Spinal cord (tissue), 10 donors: Measurements from ENCODE around the gene NTHL1. TPM values are rescaled to one million over a fixed set of nuclear protein-coding genes. Genes with fewer than 3 reads are reported as not detected.

Source experiments
- DNase-seq, 6 donors: peaks; one replicate each; pipeline versions ENCODE4 v3.0.0 to v3.0.0-alpha.2; 2013 to 2015; ENCODE audit warnings: low spot score in 6 of 6, low read depth in 4 of 6
- H3K27ac ChIP-seq: one replicate; pipeline ENCODE4 v1.5.1; 2013; ENCODE audit warnings: low read depth, low read length, control low read depth
- H3K27me3 ChIP-seq: one replicate; pipeline ENCODE4 v1.6.1; 2013; ENCODE audit warnings: low read length; ENCODE audit not compliant: control insufficient read depth, insufficient read depth
- H3K36me3 ChIP-seq: one replicate; pipeline ENCODE4 v1.6.1; 2013; ENCODE audit warnings: low read length; ENCODE audit not compliant: control insufficient read depth, insufficient read depth
- H3K4me1 ChIP-seq: one replicate; pipeline ENCODE4 v1.6.1; 2013; ENCODE audit warnings: low read length; ENCODE audit not compliant: control insufficient read depth, insufficient read depth
- H3K4me3 ChIP-seq: one replicate; pipeline ENCODE4 v1.5.1; 2013; ENCODE audit warnings: low read depth, low read length, control low read depth
- H3K9me3 ChIP-seq: one replicate; pipeline ENCODE4 v1.6.1; 2013; ENCODE audit warnings: low read length; ENCODE audit not compliant: control insufficient read depth, insufficient read depth
- WGBS: methylation state at CpG from one replicate; pipeline ENCODE4 v1.1.5; 2013; ENCODE audit warnings: missing lambda C conversion rate; ENCODE audit not compliant: insufficient coverage; 5-methylcytosine and 5-hydroxymethylcytosine counted together
- polyA plus RNA-seq, 2 donors: library from polyadenylated mRNA; unstranded; fragments of 120-200 nt; gene quantifications; one replicate each; pipeline ENCODE4 v1.2.1, GENCODE V29; 2013; ENCODE audit not compliant: insufficient read length in 2 of 2
- total RNA-seq, 2 donors: library from RNA; depleted of rRNA in 1 of 2; stranded (reverse); fragments of 120-200 nt in 1 of 2; fragments of >200 nt in 1 of 2; gene quantifications; one replicate each; pipeline versions ENCODE4 v1.2.3 to v1.2.4, GENCODE V29; 2013 to 2014
- donor health status: healthy.

NTHL1 gene
- total and polyA plus RNA-seq, 4 donors = 19.7 to 42.1 (median 37.2) TPM

DNA sequence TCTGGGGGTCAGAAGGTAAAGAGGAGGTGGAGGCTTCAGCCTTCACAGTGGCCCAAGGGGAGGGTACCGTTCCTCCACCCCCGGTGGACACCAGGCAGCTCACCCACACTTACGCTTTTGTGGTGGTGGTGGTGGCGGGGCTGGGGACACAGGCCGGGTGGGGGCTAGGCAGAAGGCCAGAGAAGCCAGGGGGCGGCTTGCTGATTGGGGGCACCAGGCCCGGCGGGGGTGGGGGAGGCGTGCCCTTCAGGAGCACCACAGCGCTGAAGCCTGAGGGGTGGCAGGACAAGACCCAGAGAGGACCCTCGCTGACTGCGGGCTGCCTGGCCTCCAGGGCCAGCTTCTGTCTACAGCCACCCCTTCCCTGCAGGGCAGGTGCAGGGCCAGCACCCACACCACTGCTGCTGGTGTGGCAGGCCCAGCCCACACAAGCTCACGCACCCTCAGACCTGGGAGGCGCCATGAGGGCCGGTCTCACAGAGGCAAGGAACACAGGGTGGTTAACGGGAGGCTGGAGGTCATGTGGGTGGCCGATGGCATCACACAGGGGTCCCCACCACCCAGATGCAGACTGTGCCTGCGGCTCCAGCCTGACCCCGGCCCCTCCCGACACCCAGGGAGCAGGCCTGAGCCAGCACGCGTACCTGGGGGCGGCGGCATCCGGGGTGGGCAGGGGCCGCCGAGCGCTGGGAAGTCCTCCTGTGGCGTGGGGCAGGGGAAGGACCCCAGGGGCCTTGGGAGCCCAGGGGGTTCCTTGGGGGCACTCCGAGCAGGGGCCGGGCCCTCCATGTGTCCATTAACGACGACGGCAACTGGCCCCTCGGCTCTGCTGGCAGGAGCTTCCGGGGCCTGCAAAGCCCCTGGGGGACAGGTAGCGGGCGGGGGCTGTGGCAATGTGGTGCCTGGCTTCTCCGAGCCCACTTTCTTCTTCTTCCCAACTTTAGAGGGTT, 48.5 kb downstream of the NTHL1 start:
- no peaks in the 10 kb centered on the region for H3K9me3 ChIP-seq
- no peaks in the 10 kb centered on the region for H3K27me3 ChIP-seq
- H3K27ac ChIP-seq = no peak overlapping the region
- H3K4me3 ChIP-seq = no peak overlapping the region
- H3K4me1 ChIP-seq = peaks cover 13% of the 10 kb centered on the region
- H3K36me3 ChIP-seq = peaks cover 87% of the 10 kb centered on the region
- DNase-seq = no peak
- WGBS = 93% methylated on average over 34 of the region's 39 CpGs

DNA sequence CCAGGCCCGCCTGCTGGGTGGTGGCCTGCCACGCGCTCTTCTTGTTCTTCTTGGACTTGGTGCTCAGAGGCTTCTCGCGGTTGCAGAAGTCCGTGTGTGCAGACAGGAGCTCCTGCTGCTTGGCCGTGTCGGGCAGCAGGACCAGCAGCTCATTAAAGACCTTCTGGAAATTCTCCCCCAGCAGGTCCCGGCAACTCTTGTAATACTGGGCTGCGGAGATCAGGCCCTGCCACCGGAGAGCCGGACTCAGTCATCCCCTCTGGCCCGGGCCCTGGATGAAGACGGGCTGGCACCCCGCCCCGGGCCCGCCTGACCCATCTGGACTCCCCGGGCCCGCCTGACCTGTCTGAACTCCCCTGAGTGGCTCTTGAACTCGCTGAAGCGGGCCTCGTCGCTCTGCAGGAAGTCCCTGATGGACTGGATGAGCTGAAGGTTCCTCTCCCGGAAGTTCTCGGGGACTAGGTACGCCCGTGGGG, 49.2 kb downstream of the NTHL1 start:
- Histone ChIP-seq H3K27ac (no peak overlapping the region), H3K4me1 (peaks cover 6% of the 10 kb centered on the region)

GRCh38 chr16:1997494-1998359, 49.9 kb downstream of the NTHL1 start:
- Histone ChIP-seq H3K27me3 (peaks cover 2% of the 10 kb centered on the region), H3K4me1 (peaks cover 10% of the 10 kb centered on the region), H3K4me3 (no peak overlapping the region), H3K27ac (no peak overlapping the region), H3K36me3 (peaks cover 85% of the 10 kb centered on the region), H3K9me3 (no peaks in the 10 kb centered on the region)
- DNase-seq = no peak
- WGBS = 96% methylated on average over 24 of the region's 26 CpGs

More for the DNA sequence above, 49.2 kb downstream of the NTHL1 start:
- Histone ChIP-seq H3K4me3 (no peak overlapping the region), H3K9me3 (no peaks in the 10 kb centered on the region), H3K27me3 (no peaks in the 10 kb centered on the region), H3K36me3 (peaks cover 85% of the 10 kb centered on the region)
- DNase-seq = no peak
- WGBS = 93% methylated on average over 26 of the region's 27 CpGs

DNA sequence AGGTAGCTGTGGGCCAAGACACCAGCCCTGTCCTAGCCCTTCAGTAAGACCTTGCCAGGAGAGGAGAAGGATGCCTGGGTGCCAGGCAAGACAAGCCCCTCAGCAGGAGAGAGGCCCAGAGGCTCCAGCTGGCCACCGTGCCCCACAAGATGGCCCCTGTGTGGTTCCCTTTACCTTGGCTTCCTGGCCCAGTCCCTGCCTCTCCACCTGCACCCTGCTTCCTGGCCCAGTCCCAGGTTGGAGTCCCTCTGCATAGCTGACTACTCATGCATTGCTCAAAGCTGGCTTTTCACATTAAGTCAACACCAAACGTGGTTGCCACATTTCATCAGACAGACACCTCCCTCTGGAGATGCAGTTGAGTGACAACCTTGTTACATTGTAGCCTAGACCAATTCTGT, 53.9 kb downstream of the NTHL1 start:
- peaks cover 52% of the 10 kb centered on the region for H3K36me3 ChIP-seq
- H3K9me3 ChIP-seq = no peaks in the 10 kb centered on the region
- peaks cover 40% of the 10 kb centered on the region for H3K4me1 ChIP-seq
- no peak for DNase-seq
- H3K27me3 ChIP-seq = peaks cover 27% of the 10 kb centered on the region
- 61% methylated on average over 2 of the region's 2 CpGs for WGBS
- no peak overlapping the region for H3K27ac ChIP-seq
- H3K4me3 ChIP-seq = no peak overlapping the region

- no peak overlapping the region for H3K27ac ChIP-seq
- no peaks in the 10 kb centered on the region for H3K9me3 ChIP-seq
- H3K4me3 ChIP-seq = no peak overlapping the region
- H3K4me1 ChIP-seq = peaks cover 38% of the 10 kb centered on the region
- H3K36me3 ChIP-seq = peaks cover 43% of the 10 kb centered on the region
- peaks cover 32% of the 10 kb centered on the region for H3K27me3 ChIP-seq
- DNase-seq = no peak
- 23% methylated on average over 50 of the region's 50 CpGs for WGBS
Measured at GRCh38 chr16:1992704-1993317, 54.8 kb downstream of the NTHL1 start.

DNA sequence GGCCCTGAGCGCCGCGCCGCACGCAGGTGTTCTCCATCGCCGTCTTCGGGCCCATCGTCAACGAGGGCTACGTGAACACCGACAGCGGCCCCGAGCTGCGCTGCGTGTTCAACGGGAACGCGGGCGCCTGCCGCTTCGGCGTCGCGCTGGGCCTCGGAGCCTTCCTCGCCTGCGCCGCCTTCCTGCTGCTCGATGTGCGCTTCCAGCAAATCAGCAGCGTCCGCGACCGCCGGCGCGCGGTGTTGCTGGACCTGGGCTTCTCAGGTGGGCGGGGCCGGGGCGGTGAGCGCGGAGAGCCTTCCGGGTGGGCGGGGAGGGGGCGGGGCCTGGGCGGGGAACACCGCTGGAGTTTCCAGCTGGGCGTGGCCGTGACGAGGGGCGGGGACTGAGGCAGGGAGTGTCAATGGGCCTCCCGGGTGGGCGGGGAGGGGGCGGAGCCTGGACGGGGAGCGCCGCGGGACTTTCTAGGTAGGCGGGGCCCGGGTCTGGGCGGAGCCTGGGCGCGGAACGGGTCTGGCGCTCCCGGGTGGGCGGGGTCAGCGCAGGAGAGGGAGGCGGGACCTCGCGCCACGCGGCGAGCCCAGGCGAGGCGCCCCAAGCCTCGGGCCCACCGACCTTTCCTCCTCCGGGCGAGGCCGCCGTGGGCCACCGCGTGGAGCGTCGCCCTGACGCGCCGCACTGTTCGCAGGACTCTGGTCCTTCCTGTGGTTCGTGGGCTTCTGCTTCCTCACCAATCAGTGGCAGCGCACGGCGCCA, 55.5 kb downstream of the NTHL1 start:
- Histone ChIP-seq H3K4me3 (peak overlapping the region; percentile 24), H3K27me3 (peaks cover 32% of the 10 kb centered on the region), H3K9me3 (no peaks in the 10 kb centered on the region), H3K4me1 (peaks cover 37% of the 10 kb centered on the region), H3K36me3 (peaks cover 43% of the 10 kb centered on the region), H3K27ac (no peak overlapping the region)
- under 1% methylated on average over 80 of the region's 96 CpGs for WGBS
- DNase-seq = peak in 5 of 6 donors; percentile 58 to 95 (median 78)

- WGBS = 9% methylated on average over 22 of the region's 22 CpGs
- H3K9me3 ChIP-seq = no peaks in the 10 kb centered on the region
- H3K4me1 ChIP-seq = peaks cover 37% of the 10 kb centered on the region
- peaks cover 43% of the 10 kb centered on the region for H3K36me3 ChIP-seq
- H3K27me3 ChIP-seq = peaks cover 32% of the 10 kb centered on the region
- H3K27ac ChIP-seq = no peak overlapping the region
- no peak overlapping the region for H3K4me3 ChIP-seq
- no peak for DNase-seq
Measured at GRCh38 chr16:1991588-1991947, 56.1 kb downstream of the NTHL1 start.

DNA sequence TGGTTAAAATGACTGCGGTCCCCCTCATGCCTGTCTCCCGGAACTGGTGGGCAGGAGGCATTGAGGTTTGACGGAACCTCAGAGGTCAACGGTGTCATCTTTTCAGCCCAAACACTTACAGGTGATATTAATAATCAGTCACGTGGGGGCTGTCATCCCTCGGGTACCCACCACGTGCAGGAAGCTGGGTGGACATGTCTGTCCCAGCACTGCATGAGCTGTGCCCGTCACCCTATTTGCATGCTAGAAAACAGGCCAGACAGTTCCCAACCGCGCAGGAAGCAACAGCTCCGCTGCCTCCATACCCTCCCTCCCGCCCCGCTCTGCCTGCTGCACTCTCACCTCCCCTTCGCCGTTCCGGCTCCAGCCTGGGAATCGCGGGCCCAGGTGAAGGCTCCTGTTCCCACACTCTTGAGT, 56.5 kb downstream of the NTHL1 start:
- Histone ChIP-seq H3K4me3 (peak overlapping the region; percentile 31), H3K9me3 (no peaks in the 10 kb centered on the region), H3K27me3 (peaks cover 32% of the 10 kb centered on the region), H3K27ac (no peak overlapping the region), H3K4me1 (peaks cover 39% of the 10 kb centered on the region), H3K36me3 (peaks cover 43% of the 10 kb centered on the region)
- 4% methylated on average over 15 of the region's 18 CpGs for WGBS
- peak in 1 of 6 donors; percentile 19 for DNase-seq
